Loucy (cell line): ENCODE results near the gene RAB26.
"Not testable (repeated sequence)": the region's sequence is repeated elsewhere in the genome, so short reads cannot be mapped to it uniquely, and the experiment has no call there.

Source experiments
- H2AFZ ChIP-seq: fragments of 200-600 bp; sonication (generic); 2 replicates; pipeline ENCODE4 v1.6.0; 2016; ENCODE audit warnings: antibody characterized with exemption, mild to moderate bottlenecking, low read length, moderate library complexity
- H3F3A ChIP-seq: fragments of 200-600 bp; 2 replicates; pipeline ENCODE4 v1.6.0; 2016; ENCODE audit warnings: antibody characterized with exemption, low read depth, mild to moderate bottlenecking
- H3K27me3 ChIP-seq: fragments of 200-600 bp; sonication (generic); 2 replicates; pipeline ENCODE4 v1.6.1; 2014; ENCODE audit warnings: low read length, mild to moderate bottlenecking; ENCODE audit not compliant: insufficient read depth, poor library complexity, severe bottlenecking
- H3K36me3 ChIP-seq: fragments of 200-600 bp; sonication (generic); 2 replicates; pipeline ENCODE4 v1.6.1; 2016; ENCODE audit warnings: low read length; ENCODE audit not compliant: insufficient read depth
- H3K4me1 ChIP-seq: fragments of 200-600 bp; sonication (generic); 2 replicates; pipeline ENCODE4 v1.5.1; 2014; ENCODE audit warnings: low read length, mild to moderate bottlenecking; ENCODE audit not compliant: insufficient read depth, poor library complexity, severe bottlenecking
- H3K4me2 ChIP-seq: fragments of 200-600 bp; sonication (generic); 2 replicates; pipeline ENCODE4 v1.6.0; 2014; ENCODE audit warnings: antibody characterized with exemption, low read length, low read depth, mild to moderate bottlenecking; ENCODE audit not compliant: poor library complexity, severe bottlenecking
- H3K4me3 ChIP-seq: fragments of 200-600 bp; sonication (generic); 2 replicates; pipeline ENCODE4 v1.5.1; 2014; ENCODE audit warnings: low read length, mild to moderate bottlenecking, mixed read lengths; ENCODE audit not compliant: poor library complexity, severe bottlenecking
- H3K79me2 ChIP-seq: fragments of 200-600 bp; sonication (generic); 2 replicates; pipeline ENCODE4 v1.6.1; 2014; ENCODE audit warnings: low read length; ENCODE audit not compliant: insufficient read depth
- H3K9ac ChIP-seq: fragments of 200-600 bp; sonication (generic); 2 replicates; pipeline ENCODE4 v1.6.0; 2014; ENCODE audit warnings: mild to moderate bottlenecking, low read depth, low read length, moderate library complexity; ENCODE audit not compliant: poor library complexity, severe bottlenecking
- H3K9me2 ChIP-seq: fragments of 200-600 bp; sonication (generic); replicated peaks from 2 replicates; pipeline ENCODE4 v1.6.1; 2016; ENCODE audit warnings: low read depth, low read length, mixed read lengths
- H3K9me3 ChIP-seq: fragments of 200-600 bp; sonication (generic); 2 replicates; pipeline ENCODE4 v1.6.1; 2014; ENCODE audit warnings: mild to moderate bottlenecking, antibody characterized with exemption, low read length, low read depth; ENCODE audit not compliant: insufficient read depth
- H4K20me1 ChIP-seq: fragments of 200-600 bp; sonication (generic); 2 replicates; pipeline ENCODE4 v1.6.0; 2014; ENCODE audit warnings: antibody characterized with exemption, low read length, mild to moderate bottlenecking; ENCODE audit not compliant: insufficient read depth, poor library complexity, severe bottlenecking
- CTCF ChIP-seq: fragments of 200-600 bp; sonication (generic); conservative IDR thresholded peaks from 2 replicates; pipeline ENCODE4 v1.5.1; 2014; ENCODE audit warnings: mild to moderate bottlenecking, antibody characterized with exemption, low read length
- EZH2phosphoT487 ChIP-seq: fragments of 200-600 bp; IDR thresholded peaks from 2 replicates; pipeline ENCODE4 v1.6.1; 2018; ENCODE audit warnings: antibody characterized with exemption, mild to moderate bottlenecking, moderate library complexity, borderline replicate concordance

Gene RAB26

GRCh38 chr16:2133797-2134196 is 14.6 kb upstream of the RAB26 start:
- H3K9me2 ChIP-seq, H2AFZ ChIP-seq, H3K4me1 ChIP-seq, H3K9me3 ChIP-seq, H3K27me3 ChIP-seq, H3K4me3 ChIP-seq, H4K20me1 ChIP-seq, H3K36me3 ChIP-seq, H3K9ac ChIP-seq, H3K4me2 ChIP-seq, H3F3A ChIP-seq, H3K79me2 ChIP-seq: not testable (repeated sequence)

GRCh38 chr16:2135071-2135470 is 13.4 kb upstream of the RAB26 start:
- H3K9ac ChIP-seq, H4K20me1 ChIP-seq, H3K27me3 ChIP-seq, H3K9me2 ChIP-seq, H3K79me2 ChIP-seq, H3F3A ChIP-seq, H3K4me2 ChIP-seq, H3K9me3 ChIP-seq, H3K4me1 ChIP-seq, H3K36me3 ChIP-seq, H2AFZ ChIP-seq: not testable (repeated sequence)
- peak overlapping the region; percentile 60 for H3K4me3 ChIP-seq

GRCh38 chr16:2135770-2136490 is 12.5 kb upstream of the RAB26 start, which contains the start of gene PKD1:
TSS of gene PKD1 (minus strand) at chr16:2135898. CDS start at chr16:2135689, 209 bp downstream.
- not testable (repeated sequence) for H3K9me2 ChIP-seq, H2AFZ ChIP-seq

GRCh38 chr16:2142942-2143877 is 5.2 kb upstream of the RAB26 start:
- no peak overlapping the region for H3K4me3 ChIP-seq
- no peaks in the 10 kb centered on the region for H4K20me1 ChIP-seq
- no peak overlapping the region for H2AFZ ChIP-seq
- H3F3A ChIP-seq, result no peaks in the 10 kb centered on the region
- H3K9ac ChIP-seq, result no peak overlapping the region
- H3K79me2 ChIP-seq, result no peaks in the 10 kb centered on the region
- no peaks in the 10 kb centered on the region for H3K9me3 ChIP-seq
- no peak overlapping the region for H3K4me2 ChIP-seq
- TF ChIP-seq CTCF (no peak), EZH2phosphoT487 (no peak)
- H3K9me2 ChIP-seq, result no peaks in the 10 kb centered on the region
- H3K4me1 ChIP-seq, result no peaks in the 10 kb centered on the region
- H3K36me3 ChIP-seq, result no peaks in the 10 kb centered on the region
- no peaks in the 10 kb centered on the region for H3K27me3 ChIP-seq

More at GRCh38 chr16:2135770-2136490, 12.5 kb upstream of the RAB26 start, which contains the start of gene PKD1:
- H3K9ac ChIP-seq, result peak within 1 kb of the TSS; percentile 60
- not testable (repeated sequence) for H3K79me2 ChIP-seq, H3K36me3 ChIP-seq, H3K9me3 ChIP-seq, H3F3A ChIP-seq, H4K20me1 ChIP-seq, H3K27me3 ChIP-seq, H3K4me1 ChIP-seq
- peak within 1 kb of the TSS; percentile 65 for H3K4me3 ChIP-seq
- H3K4me2 ChIP-seq, result peak within 1 kb of the TSS; percentile 54
